DND-41 (cell line): ENCODE measurements around the gene EPX.

Experiments used
- ATAC-seq: fragments of 200-7000 bp; cut with Tn5 transposase; 3 replicates; pipeline ENCODE4 v1.9.1; 2021; ENCODE audit warnings: low read depth; ENCODE audit not compliant: insufficient read depth
- DNase-seq: peaks from one replicate; pipeline ENCODE4 v3.0.0-alpha.2; 2020
- H2AFZ ChIP-seq: 2 replicates; pipeline ENCODE4 v1.6.0; 2012; ENCODE audit warnings: low read depth, low read length
- H3K27ac ChIP-seq: 2 replicates; pipeline ENCODE4 v1.5.1; 2012; ENCODE audit warnings: low read length, inconsistent platforms
- H3K27me3 ChIP-seq: fragments of 200-600 bp; sonication (generic); 2 replicates; pipeline ENCODE4 v1.6.0; 2012; ENCODE audit warnings: low read length, mild to moderate bottlenecking, inconsistent platforms; ENCODE audit not compliant: insufficient read depth, poor library complexity
- H3K36me3 ChIP-seq: 2 replicates; pipeline ENCODE4 v1.5.1; 2012; ENCODE audit warnings: low read length, inconsistent platforms; ENCODE audit not compliant: insufficient read depth
- H3K4me1 ChIP-seq: 2 replicates; pipeline ENCODE4 v1.5.1; 2012; ENCODE audit warnings: mild to moderate bottlenecking, low read length; ENCODE audit not compliant: insufficient read depth
- H3K4me2 ChIP-seq: 2 replicates; pipeline ENCODE4 v1.6.0; 2012; ENCODE audit warnings: mild to moderate bottlenecking, moderate library complexity, low read length, inconsistent platforms; ENCODE audit not compliant: insufficient read depth
- H3K4me3 ChIP-seq, 2 experiments: fragments of 200-600 bp in 1 of 2; shearing (Covaris generic) in 1 of 2; 2 replicates each; pipeline ENCODE4 v1.5.1; 2012 to 2016; ENCODE audit warnings: inconsistent platforms in 2 of 2, low read length in 2 of 2, mild to moderate bottlenecking in 2 of 2, low read depth in 1 of 2, moderate library complexity in 1 of 2
- H3K79me2 ChIP-seq: 2 replicates; pipeline ENCODE4 v1.6.0; 2012; ENCODE audit warnings: low read length, inconsistent platforms; ENCODE audit not compliant: insufficient read depth
- H3K9ac ChIP-seq: 2 replicates; pipeline ENCODE4 v1.6.0; 2012; ENCODE audit warnings: low read depth, mild to moderate bottlenecking, inconsistent platforms, low read length, moderate library complexity
- H3K9me3 ChIP-seq: 2 replicates; pipeline ENCODE4 v1.5.1; 2012; ENCODE audit warnings: low read length, moderate library complexity, mild to moderate bottlenecking, inconsistent platforms; ENCODE audit not compliant: insufficient read depth, severe bottlenecking
- H4K20me1 ChIP-seq: 2 replicates; pipeline ENCODE4 v1.6.0; 2012; ENCODE audit warnings: low read length; ENCODE audit not compliant: insufficient read depth
- CTCF ChIP-seq: IDR thresholded peaks from 2 replicates; pipeline ENCODE4 v1.5.1; 2012; ENCODE audit warnings: borderline replicate concordance, low read length, moderate library complexity, mild to moderate bottlenecking; ENCODE audit not compliant: poor library complexity, severe bottlenecking; ENCODE audit errors: extremely low read depth
- EZH2 ChIP-seq: IDR thresholded peaks from 3 replicates; pipeline ENCODE4 v1.6.1; 2012; ENCODE audit warnings: borderline replicate concordance, low read depth, mild to moderate bottlenecking, moderate library complexity, low read length, inconsistent platforms; ENCODE audit not compliant: severe bottlenecking

Gene EPX

GRCh38 chr17:58238147-58238634, 45.7 kb downstream of the EPX start, which contains the start of gene LPO:
Gene LPO (plus strand): TSS chr17:58238584. CDS start chr17:58242980, 4,396 bp downstream.
- no peak within 1 kb of the TSS for H3K4me2 ChIP-seq

GRCh38 chr17:58239987-58240386, 47.5 kb downstream of the EPX start:
- peaks cover 59% of the 10 kb centered on the region for H3K27me3 ChIP-seq
- no peaks in the 10 kb centered on the region for H3K79me2 ChIP-seq
- no peak overlapping the region for H3K4me2 ChIP-seq
- no peak overlapping the region for H3K4me3 ChIP-seq
- no peaks in the 10 kb centered on the region for H3K9me3 ChIP-seq
- no peak for ATAC-seq
- H3K9ac ChIP-seq: no peak overlapping the region
- H3K27ac ChIP-seq: no peak overlapping the region
- DNase-seq: no peak
- no peaks in the 10 kb centered on the region for H3K4me1 ChIP-seq
- no peak overlapping the region for H2AFZ ChIP-seq
- no peaks in the 10 kb centered on the region for H3K36me3 ChIP-seq
- no peak for TF ChIP-seq CTCF
- no peaks in the 10 kb centered on the region for H4K20me1 ChIP-seq

More at GRCh38 chr17:58238147-58238634, 45.7 kb downstream of the EPX start, which contains the start of gene LPO:
- Histone ChIP-seq H4K20me1 (no peaks in the 10 kb centered on the region), H3K9ac (no peak within 1 kb of the TSS), H3K4me1 (no peaks in the 10 kb centered on the region), H3K27me3 (peaks cover 65% of the 10 kb centered on the region), H2AFZ (no peak within 1 kb of the TSS), H3K79me2 (no peaks in the 10 kb centered on the region), H3K4me3 (no peak within 1 kb of the TSS), H3K27ac (no peak within 1 kb of the TSS), H3K9me3 (no peaks in the 10 kb centered on the region), H3K36me3 (no peaks in the 10 kb centered on the region)
- TF ChIP-seq EZH2 (no peak), CTCF (no peak)
- ATAC-seq (no peak), DNase-seq (no peak)

GRCh38 chr17:58242171-58242784, 49.8 kb downstream of the EPX start:
- DNase-seq (no peak), ATAC-seq (no peak)

More at GRCh38 chr17:58242171-58242784, 49.8 kb downstream of the EPX start:
- H3K4me2 ChIP-seq: no peak overlapping the region
- no peaks in the 10 kb centered on the region for H4K20me1 ChIP-seq
- H3K79me2 ChIP-seq: no peaks in the 10 kb centered on the region
- H2AFZ ChIP-seq: no peak overlapping the region
- no peak overlapping the region for H3K9ac ChIP-seq
- no peaks in the 10 kb centered on the region for H3K4me1 ChIP-seq
- no peaks in the 10 kb centered on the region for H3K36me3 ChIP-seq
- TF ChIP-seq EZH2 (no peak), CTCF (no peak)
- no peak overlapping the region for H3K27ac ChIP-seq
- no peaks in the 10 kb centered on the region for H3K9me3 ChIP-seq
- no peak overlapping the region for H3K4me3 ChIP-seq
- peaks cover 58% of the 10 kb centered on the region for H3K27me3 ChIP-seq
